GM21390 (cell line): ENCODE data around the gene CLEC4G.

Source experiments
- ATAC-seq: cut with Tn5 transposase; IDR thresholded peaks from one replicate; pipeline ENCODE4 v1.9.1; 2021; ENCODE audit not compliant: unreplicated experiment

The CLEC4G gene

GRCh38 chr19:7699003-7699402, 32.9 kb downstream of the CLEC4G start:
- no peak for ATAC-seq

DNA sequence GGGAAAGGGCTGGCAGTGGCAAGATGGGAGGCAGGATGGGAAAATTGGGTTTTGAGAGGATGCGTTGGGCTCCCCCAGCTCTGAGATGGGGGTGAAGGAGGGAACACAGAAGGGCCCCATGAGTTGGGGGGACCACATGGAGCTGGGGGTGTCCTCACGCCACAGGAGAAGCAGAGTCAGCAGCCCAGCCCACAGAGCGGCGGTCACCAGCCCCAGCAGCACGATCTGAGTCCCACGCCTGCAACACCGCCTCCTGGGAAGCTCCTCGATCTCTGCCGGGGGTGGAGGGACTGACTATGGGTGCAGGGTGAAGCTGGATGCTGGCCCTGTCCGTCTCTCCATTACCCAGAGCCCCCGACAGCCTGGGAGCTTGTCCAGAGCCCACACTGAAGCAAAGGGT, 33.3 kb downstream of the CLEC4G start:
- no peak for ATAC-seq

GRCh38 chr19:7697721-7698287, 34.1 kb downstream of the CLEC4G start:
- ATAC-seq: no peak

- no peak for ATAC-seq
These were observed 37.4 kb downstream of the CLEC4G start for GRCh38 chr19:7694499-7694898.

GRCh38 chr19:7692417-7693088, 39.4 kb downstream of the CLEC4G start:
- no peak for ATAC-seq

DNA sequence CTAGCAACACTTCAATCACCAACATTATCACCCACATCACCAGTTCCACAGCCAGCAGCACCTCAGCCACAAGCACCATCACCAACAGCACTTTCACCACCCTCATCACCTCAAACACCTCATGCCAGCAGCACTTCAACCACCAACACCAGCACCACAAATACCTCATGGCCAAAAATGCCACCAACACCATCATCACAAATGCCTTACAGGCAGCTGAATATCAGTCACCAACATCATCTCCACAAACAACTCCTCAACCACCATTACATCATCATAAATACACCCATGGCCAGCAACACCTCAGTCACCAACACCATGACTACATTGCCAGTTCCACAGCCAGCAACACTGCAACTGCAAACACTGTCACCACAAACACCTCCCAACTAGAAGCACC, 40.4 kb downstream of the CLEC4G start:
- no peak for ATAC-seq

DNA sequence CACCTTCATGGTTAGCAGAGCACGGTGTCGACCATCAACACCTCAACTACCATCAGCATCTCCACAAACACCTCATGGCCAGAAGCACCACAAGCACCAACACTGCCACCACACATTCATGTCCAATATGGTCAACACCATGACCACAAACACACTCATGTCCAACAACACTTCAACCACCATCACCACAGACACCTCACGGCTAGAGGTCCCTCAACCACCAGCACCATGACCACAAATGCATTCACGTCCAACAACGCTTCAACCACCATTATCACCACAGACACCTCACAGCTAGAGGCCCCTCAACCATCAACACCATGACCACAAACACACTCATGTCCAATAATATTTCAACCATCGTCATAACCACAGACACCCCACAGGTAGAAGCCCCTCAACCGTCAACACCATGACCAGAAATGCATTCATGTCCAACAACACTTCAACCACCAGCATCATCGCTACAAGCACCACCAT, 41.1 kb downstream of the CLEC4G start:
- no peak for ATAC-seq

DNA sequence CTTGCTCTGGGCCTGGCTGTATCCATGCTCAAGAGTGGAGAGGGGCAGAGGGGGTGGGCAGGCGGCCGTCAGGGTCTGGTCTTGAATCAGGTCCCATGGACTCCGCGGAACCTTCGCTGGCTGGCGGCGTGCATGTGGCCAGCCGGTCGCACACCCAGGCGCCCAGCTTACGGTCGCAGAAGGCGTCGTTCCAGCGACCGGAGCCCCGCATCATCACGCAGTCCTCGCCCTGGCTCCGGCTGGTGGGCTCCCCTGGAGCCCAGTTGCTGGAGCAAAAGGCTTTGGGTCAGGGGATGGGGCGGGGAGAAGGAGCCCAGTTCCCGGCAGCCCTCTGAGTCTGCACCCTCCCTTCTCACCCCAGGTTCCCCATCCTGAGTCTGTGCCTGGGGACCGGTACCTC, 42.7 kb downstream of the CLEC4G start:
- ATAC-seq: no peak

GRCh38 chr19:7687177-7687576, 44.7 kb downstream of the CLEC4G start:
- no peak for ATAC-seq

GRCh38 chr19:7685546-7686445, 46.1 kb downstream of the CLEC4G start:
- no peak for ATAC-seq

DNA sequence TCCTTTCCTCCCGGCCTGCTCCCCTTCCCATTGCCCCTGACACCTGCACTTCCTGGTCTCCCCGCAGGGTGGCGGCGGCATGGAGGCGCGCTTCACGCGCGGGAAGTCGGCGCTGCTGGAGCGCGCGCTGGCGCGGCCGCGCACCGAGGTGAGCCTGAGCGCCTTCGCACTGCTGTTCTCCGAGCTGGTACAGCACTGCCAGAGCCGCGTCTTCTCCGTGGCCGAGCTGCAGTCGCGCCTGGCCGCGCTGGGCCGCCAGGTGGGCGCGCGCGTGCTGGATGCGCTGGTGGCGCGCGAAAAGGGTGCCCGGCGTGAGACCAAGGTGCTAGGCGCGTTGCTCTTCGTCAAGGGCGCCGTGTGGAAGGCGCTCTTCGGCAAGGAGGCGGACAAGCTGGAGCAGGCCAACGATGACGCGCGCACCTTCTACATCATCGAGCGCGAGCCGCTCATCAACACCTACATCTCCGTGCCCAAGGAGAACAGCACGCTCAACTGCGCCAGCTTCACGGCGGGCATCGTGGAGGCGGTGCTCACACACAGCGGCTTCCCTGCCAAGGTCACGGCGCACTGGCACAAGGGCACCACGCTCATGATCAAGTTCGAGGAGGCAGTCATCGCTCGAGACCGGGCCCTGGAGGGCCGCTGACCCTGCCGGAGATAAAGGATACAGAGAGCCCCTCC, 49.6 kb downstream of the CLEC4G start:
- ATAC-seq: no peak

DNA sequence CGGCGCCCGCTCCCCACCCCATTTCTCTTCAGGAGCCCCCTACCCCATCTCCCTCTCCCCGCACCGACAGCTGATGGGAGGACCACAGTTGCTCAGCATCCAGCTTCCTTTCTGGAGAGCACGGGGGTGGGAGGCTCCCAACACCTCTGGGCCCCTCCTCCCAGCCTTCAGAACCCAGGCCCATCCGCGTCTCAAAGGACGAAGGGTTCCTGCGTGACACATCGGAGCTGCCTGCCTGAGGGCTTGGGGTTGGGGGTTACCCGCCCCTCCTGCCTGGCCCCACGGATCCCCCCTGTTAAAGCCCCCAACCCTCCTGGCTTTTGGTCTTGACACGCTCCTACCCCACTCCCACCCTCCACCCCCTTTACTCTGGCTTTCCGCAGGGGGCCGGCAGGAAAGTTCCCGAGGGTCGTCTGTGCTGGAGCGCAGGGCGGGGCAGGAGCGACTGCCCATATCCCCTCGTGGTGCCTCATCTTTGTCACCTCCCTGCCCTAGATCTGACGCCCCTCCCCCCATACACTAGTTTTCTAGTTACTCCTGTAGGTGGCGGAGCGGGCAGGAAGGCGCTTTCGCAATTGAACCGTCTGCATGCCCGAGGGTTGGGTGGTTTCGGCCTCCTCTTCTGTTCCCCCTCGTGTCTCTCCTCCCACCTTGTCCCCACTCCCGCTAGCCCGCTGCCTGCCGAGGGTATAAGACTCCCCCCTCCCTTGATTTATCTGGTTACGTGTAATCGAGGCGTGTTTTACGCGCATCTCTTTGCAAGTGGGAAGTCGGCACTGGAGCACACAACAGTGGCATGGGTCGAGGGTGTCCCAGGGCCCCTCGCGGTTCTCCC, 50.4 kb downstream of the CLEC4G start:
- ATAC-seq: no peak

DNA sequence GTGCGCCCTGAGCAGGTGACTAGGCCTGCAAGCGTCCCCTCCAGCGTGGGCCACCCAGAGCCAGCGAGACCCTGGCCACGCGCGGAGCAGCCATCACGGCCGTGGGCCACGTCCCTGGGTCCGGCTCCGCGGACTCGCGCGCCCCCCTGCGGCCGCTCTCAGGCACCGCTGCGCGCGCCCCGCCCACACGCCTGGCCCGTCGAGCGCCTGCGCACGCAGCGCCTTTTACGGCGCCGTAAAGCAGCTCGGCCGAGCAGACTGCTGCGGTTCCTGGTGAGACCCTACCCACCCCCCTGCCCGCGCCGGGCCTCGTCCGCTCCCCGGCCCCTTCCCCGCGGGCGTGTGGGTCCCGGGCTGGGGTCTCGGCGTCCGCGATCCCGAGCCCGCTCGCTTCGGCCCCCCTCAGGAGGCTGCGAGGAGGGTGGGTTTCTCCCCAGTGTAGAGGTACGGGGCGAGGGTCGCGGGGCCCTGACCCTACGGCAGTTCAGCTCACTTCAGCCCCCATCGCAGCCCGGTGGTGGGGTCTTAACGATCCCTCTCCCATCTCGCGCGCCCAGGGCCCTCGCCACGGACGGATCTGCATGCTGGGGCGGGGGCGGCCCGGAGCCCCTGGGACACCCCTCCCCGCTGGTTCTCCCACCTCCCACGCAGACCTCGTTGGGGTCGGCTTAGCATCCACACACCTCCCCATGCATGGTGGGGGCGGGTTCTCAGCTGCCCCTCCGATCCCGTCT, 51.1 kb downstream of the CLEC4G start, which contains the start of gene TRAPPC5:
Gene TRAPPC5, plus strand, starts transcription at position 228 of the 734 bp plus-strand sequence. CDS start 1,421 bp downstream, outside the sequence.
- no peak for ATAC-seq

GRCh38 chr19:7679771-7680605, 51.9 kb downstream of the CLEC4G start:
- ATAC-seq: no peak

DNA sequence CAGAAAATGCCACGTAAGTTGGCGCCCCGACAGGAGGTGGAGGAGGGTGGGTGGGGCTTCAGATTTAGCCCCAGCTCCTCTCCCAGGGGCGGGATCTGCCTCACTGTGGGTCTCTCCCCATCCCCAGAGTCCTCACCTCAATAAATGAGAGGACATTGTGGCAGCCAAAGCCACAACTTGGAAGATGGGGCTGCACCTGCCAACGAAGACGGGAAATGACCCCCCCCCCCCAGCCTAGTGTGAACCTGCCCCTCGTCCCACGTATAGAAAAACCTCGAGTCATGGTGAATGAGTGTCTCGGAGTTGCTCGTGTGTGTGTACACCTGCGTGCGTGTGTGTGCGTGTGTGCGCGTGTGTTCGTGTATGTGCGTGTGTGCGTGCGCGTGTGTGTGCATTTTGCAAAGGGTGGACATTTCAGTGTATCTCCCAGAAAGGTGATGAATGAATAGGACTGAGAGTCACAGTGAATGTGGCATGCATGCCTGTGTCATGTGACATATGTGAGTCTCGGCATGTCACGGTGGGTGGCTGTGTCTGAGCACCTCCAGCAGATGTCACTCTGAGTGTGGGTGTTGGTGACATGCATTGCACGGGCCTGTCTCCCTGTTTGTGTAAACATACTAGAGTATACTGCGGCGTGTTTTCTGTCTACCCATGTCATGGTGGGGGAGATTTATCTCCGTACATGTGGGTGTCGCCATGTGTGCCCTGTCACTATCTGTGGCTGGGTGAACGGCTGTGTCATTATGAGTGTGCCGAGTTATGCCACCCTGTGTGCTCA, 52.7 kb downstream of the CLEC4G start:
- ATAC-seq: no peak
